ENCODE results near the gene DMD.

DNA sequence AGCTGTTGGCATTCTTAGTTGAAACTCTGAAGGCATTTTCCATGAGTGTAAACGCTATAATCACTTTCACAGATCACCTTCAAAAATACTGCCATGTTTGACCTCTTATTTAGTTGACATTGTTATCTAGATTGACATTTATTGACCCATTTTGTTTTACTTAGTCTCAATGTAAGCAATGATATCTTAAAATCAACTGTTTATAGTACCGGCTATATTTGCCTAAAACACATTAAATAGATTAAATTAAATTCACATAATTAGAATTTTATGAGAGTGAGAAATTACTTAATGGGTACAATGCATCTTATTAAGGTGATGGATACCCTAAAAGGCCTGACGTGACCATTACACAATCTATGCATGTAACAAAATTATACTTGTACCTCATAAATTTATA is 1621.8 kb downstream of the DMD start:
- TF ChIP-seq TAF1 (IDR thresholded peaks at IDR 0.05; ENCODE audit: borderline replicate concordance, low read depth, low read length) (no peak), POLR2A (IDR thresholded peaks at IDR 0.05; ENCODE audit: low read depth, low read length) (no peak), POLR2AphosphoS5 (IDR thresholded peaks at IDR 0.05; ENCODE audit: low read depth, low read length) (no peak)
